Measurements from ENCODE around the gene ADH7.

DNA sequence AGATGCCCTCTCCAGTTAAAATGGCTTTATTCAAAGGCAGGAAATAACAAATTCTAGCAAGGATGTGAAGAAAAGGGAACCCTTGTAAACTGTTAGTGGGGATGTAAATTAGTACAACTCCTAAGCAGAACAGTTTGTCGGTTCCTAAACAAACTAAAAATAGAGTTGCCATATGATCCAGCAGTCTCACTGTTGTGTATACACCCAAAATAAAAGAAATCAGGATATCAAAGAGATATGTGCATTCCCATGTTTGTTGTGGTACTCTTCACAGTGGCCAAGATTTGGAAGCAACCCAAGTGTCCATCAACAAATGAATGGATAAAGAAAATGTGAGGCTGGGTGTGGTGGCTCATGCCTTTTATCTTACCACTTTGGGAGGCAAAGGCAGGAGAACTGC, 36.1 kb downstream of the ADH7 start:
- TF ChIP-seq GATA3 (IDR thresholded peaks at IDR 0.05; ENCODE audit: low read depth, low read length) (no peak), GATA2 (IDR thresholded peaks at IDR 0.05; ENCODE audit: low read depth, low read length) (no peak)
